ENCODE measurements around the gene DARS1. TPM values are rescaled to one million over a fixed set of nuclear protein-coding genes. Genes with fewer than 3 reads are reported as not detected.
"Not testable (repeated sequence)": the region's sequence is repeated elsewhere in the genome, so short reads cannot be mapped to it uniquely, and the experiment has no call there.

The DARS1 gene
- total RNA-seq, 1 donor from 2014 or later, result 67.3 TPM

- no peak for DNase-seq (ENCODE audit: missing footprints)
- intact Hi-C loops (cut with DNase I), result no loop called here
- no peak for ATAC-seq
These were observed 8.9 kb upstream of the DARS1 start for GRCh38 chr2:135994281-135994680.

- intact Hi-C loops (cut with DNase I), result no loop called here
- no peak for DNase-seq (ENCODE audit: missing footprints)
- no peak for ATAC-seq
These were observed 8.0 kb upstream of the DARS1 start for GRCh38 chr2:135993421-135993820.

- intact Hi-C loops (cut with DNase I), result no loop called here
- ATAC-seq, result no peak
- DNase-seq (ENCODE audit: missing footprints), result no peak
These were observed 6.4 kb upstream of the DARS1 start for GRCh38 chr2:135991861-135992260.

- intact Hi-C loops (cut with DNase I), result loop anchor here (5.0 kb wide), 1 partner anchor 130 kb away; the partner anchor contains the start of gene CXCR4
- ATAC-seq (no peak), DNase-seq (ENCODE audit: missing footprints) (no peak)
These were observed 2.0 kb upstream of the DARS1 start for GRCh38 chr2:135987441-135987840.

- no peak for DNase-seq (ENCODE audit: missing footprints)
- no peak for ATAC-seq
- intact Hi-C loops (cut with DNase I), result loop anchor here (5.0 kb wide), 1 partner anchor 131 kb away; the partner anchor contains the start of gene CXCR4
These were observed 1.1 kb upstream of the DARS1 start for GRCh38 chr2:135986507-135986906.

- ATAC-seq (peak; percentile 43), DNase-seq (ENCODE audit: missing footprints) (no peak)
- intact Hi-C loops (cut with DNase I), result loop anchor here (5.0 kb wide), 1 partner anchor 131 kb away; the partner anchor contains the start of gene CXCR4
These were observed 484 bp upstream of the DARS1 start for GRCh38 chr2:135985826-135986393.

- DNase-seq (ENCODE audit: missing footprints) (no peak), ATAC-seq (no peak)
- intact Hi-C loops (cut with DNase I), result loop anchor here (5.0 kb wide), 1 partner anchor 133 kb away; the partner anchor contains the start of gene CXCR4
These were observed 1.0 kb downstream of the DARS1 start for GRCh38 chr2:135984199-135985017.

- DNase-seq (ENCODE audit: missing footprints) (no peak), ATAC-seq (no peak)
- intact Hi-C loops (cut with DNase I), result no loop called here
These were observed 4.9 kb downstream of the DARS1 start for GRCh38 chr2:135980434-135981079.

- intact Hi-C loops (cut with DNase I), result no loop called here
- ATAC-seq (no peak), DNase-seq (ENCODE audit: missing footprints) (no peak)
These were observed 9.7 kb downstream of the DARS1 start for GRCh38 chr2:135975702-135976101.

- DNase-seq (ENCODE audit: missing footprints) (no peak), ATAC-seq (no peak)
- intact Hi-C loops (cut with DNase I), result no loop called here
These were observed 11.4 kb downstream of the DARS1 start for GRCh38 chr2:135974036-135974435.

- DNase-seq (ENCODE audit: missing footprints) (no peak), ATAC-seq (no peak)
- intact Hi-C loops (cut with DNase I), result no loop called here
These were observed 15.6 kb downstream of the DARS1 start for GRCh38 chr2:135969655-135970387.

- DNase-seq (ENCODE audit: missing footprints) (no peak), ATAC-seq (no peak)
These were observed 19.7 kb downstream of the DARS1 start for GRCh38 chr2:135965756-135966155.

GRCh38 chr2:135964404-135964803, 21.0 kb downstream of the DARS1 start:
- DNase-seq (ENCODE audit: missing footprints); intact Hi-C loops (cut with DNase I); ATAC-seq: not testable (repeated sequence)

More at GRCh38 chr2:135965756-135966155, 19.7 kb downstream of the DARS1 start:
- intact Hi-C loops (cut with DNase I), result no loop called here

- ATAC-seq (no peak), DNase-seq (ENCODE audit: missing footprints) (no peak)
- intact Hi-C loops (cut with DNase I), result no loop called here
These were observed 21.6 kb downstream of the DARS1 start for GRCh38 chr2:135963841-135964240.

GRCh38 chr2:135962366-135963123, 22.9 kb downstream of the DARS1 start:
- intact Hi-C loops (cut with DNase I), result no loop called here
- DNase-seq (ENCODE audit: missing footprints), result no peak
- no peak for ATAC-seq

- intact Hi-C loops (cut with DNase I), result no loop called here
- DNase-seq (ENCODE audit: missing footprints) (no peak), ATAC-seq (no peak)
These were observed 24.5 kb downstream of the DARS1 start for GRCh38 chr2:135960656-135961551.

GRCh38 chr2:135960150-135960549, 25.3 kb downstream of the DARS1 start:
- ATAC-seq (no peak), DNase-seq (ENCODE audit: missing footprints) (no peak)
- intact Hi-C loops (cut with DNase I), result no loop called here

Data from Right ventricle myocardium inferior (tissue), 1 donor.